Activated effector memory CD4-positive, alpha-beta T cell treated with Interleukin-2 at 50 U/mL for 16 hours (primary cell): ENCODE results near the gene SIRT3.
A peak's percentile ranks its signal among the peaks of the same experiment; 100 is the strongest.
"Not testable (repeated sequence)": the region's sequence is repeated elsewhere in the genome, so short reads cannot be mapped to it uniquely, and the experiment has no call there.

Source experiments
- DNase-seq: peaks from one replicate; pipeline ENCODE4 v3.0.0-alpha.2; 2020

SIRT3 gene

GRCh38 chr11:200224-201003 lies 35.7 kb downstream of the SIRT3 start:
- no peak for DNase-seq

- DNase-seq: no peak
Observed at GRCh38 chr11:199782-200181, 36.4 kb downstream of the SIRT3 start.

GRCh38 chr11:199004-199581 lies 37.0 kb downstream of the SIRT3 start:
- no peak for DNase-seq

DNA sequence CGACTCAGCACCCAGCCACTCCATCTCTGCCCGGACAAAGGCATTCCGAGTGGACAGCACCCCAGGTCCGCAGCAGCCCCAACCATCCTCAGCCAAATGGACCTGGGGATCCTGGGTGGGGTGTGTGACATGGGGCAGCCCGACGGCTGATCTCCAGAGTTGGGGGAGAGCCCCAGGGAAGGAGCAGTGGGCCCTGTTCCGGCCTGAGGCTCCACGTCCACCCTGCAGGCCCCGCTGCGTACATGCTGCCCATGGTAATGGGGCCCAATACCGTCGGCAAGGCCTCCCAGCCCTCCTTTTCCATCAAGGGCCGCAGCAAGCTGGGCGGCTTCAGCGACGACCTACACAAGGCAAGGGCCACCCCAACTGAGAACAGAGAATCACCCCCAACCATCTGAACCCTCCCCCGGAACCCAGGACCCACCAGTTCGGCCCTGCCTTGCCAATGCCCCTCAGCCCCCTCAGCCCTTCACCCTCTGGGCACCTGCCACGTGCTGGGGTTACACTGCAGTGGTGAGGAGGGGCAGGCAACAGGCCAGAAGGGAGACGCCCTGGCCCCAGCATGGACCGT lies 37.8 kb downstream of the SIRT3 start:
- no peak for DNase-seq

GRCh38 chr11:197741-198235 lies 38.4 kb downstream of the SIRT3 start:
- DNase-seq: no peak

GRCh38 chr11:196786-197731 lies 39.1 kb downstream of the SIRT3 start:
- DNase-seq: no peak

- DNase-seq: not testable (repeated sequence)
Observed at GRCh38 chr11:193481-193880, 42.7 kb downstream of the SIRT3 start.

- not testable (repeated sequence) for DNase-seq
Observed at GRCh38 chr11:192674-193128, 43.4 kb downstream of the SIRT3 start, which contains the start of gene SCGB1C1. Gene SCGB1C1 (plus strand): TSS chr11:193078. CDS start chr11:193100, 22 bp downstream.

GRCh38 chr11:191490-192478 lies 44.4 kb downstream of the SIRT3 start:
- DNase-seq: peak; percentile 29

GRCh38 chr11:190546-190945 lies 45.6 kb downstream of the SIRT3 start:
- DNase-seq: not testable (repeated sequence)

DNA sequence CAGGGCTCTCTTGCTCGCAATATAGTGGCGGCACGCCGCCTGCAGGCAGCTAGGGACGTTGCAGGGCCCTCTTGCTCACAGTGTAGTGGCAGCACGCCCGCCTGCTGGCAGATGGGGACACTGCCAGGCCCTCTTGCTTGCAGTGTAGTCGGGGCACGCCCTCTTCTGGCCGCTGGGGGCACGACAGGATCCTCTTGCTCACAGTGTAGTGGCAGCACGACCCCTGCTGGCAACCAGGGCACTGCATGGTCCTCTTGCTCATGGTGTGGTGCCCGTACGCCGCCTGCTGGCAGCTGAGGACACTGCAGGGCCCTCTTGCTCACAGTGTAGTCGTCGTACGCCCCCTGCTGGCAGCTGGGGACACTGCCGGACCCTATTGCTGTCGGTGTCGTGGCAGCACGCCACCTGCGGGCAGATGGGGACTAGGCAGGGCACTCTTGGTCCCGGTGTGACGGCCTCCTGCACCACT lies 46.3 kb downstream of the SIRT3 start:
- DNase-seq: not testable (repeated sequence)

DNA sequence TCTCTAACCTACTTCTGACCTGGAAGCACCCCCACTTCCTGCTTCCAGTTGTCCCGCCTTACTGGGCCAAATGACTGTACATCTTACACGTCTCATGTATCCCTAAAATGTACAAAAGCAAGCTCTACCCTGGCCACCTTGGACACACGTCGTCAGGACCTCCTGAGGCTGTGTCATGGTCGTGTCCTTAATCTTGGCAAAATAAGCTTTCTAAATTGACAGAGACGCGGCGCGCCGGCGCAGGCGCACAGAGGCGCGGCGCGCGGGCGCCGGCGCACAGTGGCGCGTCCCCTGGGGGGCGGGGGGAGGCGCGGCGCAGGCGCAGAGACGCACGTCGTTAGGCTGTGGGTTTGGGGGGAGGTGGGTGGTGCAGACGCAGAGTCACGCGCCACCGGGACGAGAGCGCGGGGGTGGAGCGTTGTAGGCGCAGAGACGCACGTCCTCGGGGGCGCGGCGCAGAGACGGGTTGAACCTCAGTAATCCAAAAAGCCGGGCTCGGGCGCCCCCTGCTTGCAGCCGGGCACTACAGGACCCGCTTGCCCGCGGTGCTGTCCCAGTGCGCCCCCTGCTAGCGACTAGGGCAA lies 46.9 kb downstream of the SIRT3 start:
- DNase-seq: not testable (repeated sequence)

DNA sequence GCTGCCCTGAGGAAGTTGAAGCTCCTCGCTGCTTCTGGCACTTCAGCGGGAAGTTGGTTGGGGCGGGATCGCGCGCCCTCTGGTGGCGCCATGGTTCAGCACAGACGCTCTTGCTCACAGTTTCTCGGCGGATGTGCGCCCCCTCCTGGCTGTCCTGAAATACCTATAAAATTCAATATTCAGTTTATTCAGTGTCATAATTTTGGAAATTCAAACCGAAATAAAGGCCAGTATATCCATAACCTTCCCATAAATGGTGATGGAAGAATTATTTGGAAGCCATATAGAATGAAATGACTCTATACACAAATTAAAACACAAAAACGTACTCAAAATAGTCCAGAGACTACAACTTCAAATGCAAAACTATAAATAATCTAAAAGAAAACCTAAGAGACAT lies 55.9 kb downstream of the SIRT3 start:
- not testable (repeated sequence) for DNase-seq
